HK-2 (cell line): Measurements from ENCODE around the gene COA5.

Experiments used
- DNase-seq: peaks from one replicate; pipeline ENCODE4 v3.0.0-alpha.2; 2018; ENCODE audit not compliant: unreplicated experiment

The COA5 gene

GRCh38 chr2:98552499-98553179 is 55.7 kb downstream of the COA5 start:
- no peak for DNase-seq

- DNase-seq, result no peak
Measured at GRCh38 chr2:98551316-98551715, 57.0 kb downstream of the COA5 start.

DNA sequence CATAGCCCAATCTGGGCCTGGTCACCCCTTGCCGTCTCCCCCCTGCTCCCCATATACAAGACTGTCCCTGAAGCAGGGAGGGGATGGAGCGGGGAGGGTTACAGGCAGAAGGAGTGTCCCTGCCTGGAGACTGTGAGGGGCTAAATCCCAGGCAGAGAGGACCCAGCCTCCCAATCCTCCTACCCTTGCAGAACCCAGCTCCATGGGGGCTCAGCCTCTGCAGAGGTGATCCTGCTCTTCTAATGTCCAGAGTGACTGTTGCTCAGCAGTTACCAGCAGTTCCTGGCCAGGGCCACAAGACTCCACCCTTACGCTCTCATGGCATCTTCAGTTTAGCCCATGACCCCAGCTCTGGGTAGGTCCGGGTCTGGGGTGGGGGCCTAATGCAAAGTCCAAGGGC is 58.1 kb downstream of the COA5 start:
- no peak for DNase-seq
